Activated naive CD4-positive, alpha-beta T cell treated with Interleukin-2 at 50 U/mL for 16 hours (primary cell): ENCODE data around the gene SKOR1.

Experiments
- DNase-seq: peaks from one replicate; pipeline ENCODE4 v3.0.0-alpha.2; 2020

The SKOR1 gene

DNA sequence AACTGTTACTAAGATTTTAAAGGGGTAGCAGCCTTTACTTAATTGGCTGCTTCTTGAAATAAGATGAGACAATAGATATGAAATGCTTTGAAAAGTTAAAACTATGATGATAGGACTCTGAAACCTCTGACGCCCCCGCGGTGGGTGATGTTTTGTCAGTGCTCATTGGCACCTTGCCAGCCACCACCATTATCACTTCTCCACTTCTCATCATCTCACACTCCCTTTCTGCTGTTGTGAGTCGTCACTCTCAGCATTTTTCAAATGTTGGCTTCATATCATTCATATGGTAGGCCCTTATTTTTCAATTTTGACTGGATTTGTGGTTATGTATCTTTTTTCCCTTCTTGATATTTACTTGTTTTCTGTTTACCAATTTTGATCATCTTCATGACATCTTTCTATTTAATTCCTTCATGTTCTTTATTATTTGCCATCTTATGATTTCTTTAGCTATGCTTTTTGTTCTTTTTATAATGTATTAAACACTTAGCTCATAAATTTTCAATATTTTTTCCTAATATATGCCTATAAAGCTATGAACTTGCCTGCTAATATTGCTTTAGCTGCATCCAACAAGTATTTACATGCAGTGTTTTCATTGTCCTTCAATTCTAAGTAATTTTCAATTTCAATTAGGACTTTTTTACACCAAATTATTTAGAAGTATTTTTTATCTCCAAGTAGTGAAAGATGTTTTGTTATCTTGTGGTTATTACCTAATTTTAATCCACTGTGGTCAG lies 30.3 kb upstream of the SKOR1 start:
- DNase-seq = peak; percentile 40

DNA sequence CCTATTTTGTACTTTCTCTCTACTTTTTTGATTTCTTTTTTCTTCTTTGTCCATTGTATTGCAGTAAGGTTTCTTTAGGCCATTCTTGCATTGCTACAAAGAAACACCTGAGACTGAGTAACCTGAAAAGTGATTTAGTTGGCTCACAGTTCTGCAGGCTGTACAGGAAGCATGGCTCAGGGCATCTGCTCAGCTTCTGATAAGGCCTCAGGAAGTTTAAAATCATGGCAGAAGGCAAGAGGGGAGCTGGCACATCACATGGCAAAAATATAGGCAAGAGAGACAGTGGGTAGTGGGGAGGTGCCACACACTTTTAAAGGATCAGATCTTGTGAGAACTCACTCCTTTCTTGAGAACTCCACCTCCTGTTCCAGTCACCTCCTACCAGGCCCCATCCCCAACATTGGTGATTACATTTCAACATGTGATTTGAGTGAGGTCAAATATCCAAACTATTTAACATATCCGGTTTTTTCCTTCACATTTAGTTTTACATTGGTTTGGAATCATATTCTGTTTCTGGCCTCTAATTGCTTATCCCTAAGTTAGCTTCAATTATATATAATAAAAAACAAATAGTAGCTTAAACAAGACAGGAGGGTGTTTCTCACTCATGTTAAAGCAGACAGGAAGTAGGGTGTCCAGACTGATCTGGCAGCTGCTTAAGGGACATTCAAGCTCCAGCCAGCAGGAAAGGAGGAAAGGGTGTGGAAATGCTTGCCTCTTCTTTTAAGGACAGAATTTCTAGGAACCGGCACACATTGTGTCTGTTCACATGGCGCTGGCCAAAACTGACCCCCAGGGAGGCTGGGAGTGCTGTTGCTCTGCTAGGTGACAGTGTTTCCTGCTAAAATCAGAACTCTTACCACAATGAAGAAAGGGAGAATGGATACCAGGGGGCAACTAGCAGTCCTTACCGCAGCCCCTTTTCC lies 28.8 kb upstream of the SKOR1 start:
- no peak for DNase-seq

DNA sequence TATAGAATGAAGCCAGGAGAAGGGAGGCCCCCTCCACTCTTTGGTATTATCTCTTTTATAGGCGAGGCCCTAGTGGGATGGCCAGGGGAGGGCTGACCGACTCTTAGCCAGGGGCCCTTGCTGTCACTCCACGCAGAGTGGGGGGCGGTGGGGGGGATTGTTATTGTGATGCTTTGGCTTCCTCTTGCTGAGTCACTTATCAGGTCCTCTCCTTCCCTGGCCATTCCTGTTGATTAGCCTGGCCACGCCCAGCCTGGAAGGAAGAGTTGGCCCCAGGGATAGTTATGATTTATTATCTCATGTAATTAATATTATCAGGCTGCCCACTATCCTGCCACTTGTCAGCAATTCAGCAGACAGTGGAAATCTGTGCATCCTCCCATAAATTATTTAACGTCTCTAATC lies 25.5 kb upstream of the SKOR1 start:
- no peak for DNase-seq

DNA sequence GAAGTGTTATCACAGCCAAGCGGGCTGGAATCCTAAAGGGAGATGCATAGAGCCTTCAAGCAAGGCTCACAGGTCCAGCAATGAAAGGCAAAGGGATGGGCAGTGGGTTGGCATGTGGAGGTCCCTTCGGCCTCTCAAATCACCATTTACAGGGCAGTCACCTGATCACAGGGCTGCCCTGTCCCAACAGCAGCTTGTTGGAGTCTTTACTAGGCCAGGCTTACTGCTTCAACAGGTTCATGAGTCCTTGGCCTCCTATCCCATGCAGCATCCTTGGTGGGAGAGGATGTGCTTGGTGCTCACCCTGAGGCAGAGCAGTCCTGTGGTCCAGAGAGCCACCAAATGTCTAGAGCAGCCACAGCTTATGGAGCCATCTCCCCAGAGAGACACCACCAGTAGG lies 24.2 kb upstream of the SKOR1 start:
- DNase-seq = no peak

DNA sequence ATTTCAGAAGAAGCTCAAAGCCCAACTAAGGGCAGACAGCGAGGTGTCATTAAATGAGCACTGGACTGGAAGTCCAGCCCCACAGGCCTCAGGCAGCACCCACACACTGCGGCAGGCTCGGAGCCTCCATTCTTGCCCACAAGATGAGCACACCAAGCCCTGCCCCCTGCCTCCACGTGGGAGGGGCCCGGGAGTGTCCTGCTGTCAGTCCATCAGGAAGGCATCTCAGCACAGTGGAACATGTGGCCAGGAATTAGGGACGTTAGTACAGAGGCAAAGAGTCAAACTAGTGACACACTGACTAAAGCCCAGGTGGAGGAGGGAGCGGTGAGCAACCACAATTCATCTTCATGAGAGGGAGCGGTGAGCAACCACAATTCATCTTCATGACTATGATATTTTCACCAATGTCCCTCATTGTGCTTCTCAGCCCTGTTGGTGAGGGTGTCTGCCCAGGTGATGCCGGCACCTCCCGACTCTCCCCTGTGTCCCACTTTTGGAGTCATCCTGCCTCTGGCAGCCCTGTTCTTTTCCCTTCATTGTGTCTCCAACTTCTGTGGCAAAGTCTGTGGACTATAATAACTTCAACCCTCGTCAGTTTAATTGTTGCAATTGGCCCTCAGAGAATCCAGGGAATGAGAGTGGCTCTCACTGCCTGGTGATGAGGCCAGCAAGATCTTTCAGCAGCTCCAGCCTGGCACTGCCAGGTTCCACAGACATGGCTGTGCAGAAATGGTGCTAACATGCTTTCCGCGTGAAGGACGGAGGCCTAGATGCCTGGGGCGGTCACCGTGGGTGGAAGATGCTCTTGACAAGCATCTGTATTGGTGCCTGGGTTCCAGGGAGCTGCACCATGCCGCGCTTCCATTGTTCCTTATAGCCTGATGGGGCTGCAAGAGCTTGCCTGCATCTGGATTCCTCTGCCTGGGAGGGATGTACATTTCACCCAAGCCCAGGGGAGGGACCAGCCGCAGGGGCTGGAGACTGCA lies 23.1 kb upstream of the SKOR1 start:
- DNase-seq = no peak

DNA sequence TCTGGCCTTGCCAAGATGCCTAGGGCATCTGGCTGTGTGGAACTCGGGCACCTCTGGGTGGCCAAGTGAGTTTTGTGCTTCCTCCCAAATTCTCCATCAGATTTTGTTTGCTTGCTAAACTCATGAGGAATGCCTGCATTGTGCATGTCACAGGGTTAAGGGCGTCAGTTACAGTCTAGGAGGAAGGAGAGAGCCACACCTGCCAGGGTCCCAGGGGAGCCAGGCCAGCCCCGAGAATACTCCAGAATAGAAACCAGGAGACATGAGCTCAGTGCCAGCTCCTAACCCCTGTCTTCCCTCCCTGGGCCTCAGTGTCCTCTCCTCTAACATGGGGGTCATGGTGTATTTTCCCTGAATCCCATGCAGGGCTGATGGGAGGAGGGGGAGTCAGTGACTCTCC lies 22.0 kb upstream of the SKOR1 start:
- DNase-seq = no peak

DNA sequence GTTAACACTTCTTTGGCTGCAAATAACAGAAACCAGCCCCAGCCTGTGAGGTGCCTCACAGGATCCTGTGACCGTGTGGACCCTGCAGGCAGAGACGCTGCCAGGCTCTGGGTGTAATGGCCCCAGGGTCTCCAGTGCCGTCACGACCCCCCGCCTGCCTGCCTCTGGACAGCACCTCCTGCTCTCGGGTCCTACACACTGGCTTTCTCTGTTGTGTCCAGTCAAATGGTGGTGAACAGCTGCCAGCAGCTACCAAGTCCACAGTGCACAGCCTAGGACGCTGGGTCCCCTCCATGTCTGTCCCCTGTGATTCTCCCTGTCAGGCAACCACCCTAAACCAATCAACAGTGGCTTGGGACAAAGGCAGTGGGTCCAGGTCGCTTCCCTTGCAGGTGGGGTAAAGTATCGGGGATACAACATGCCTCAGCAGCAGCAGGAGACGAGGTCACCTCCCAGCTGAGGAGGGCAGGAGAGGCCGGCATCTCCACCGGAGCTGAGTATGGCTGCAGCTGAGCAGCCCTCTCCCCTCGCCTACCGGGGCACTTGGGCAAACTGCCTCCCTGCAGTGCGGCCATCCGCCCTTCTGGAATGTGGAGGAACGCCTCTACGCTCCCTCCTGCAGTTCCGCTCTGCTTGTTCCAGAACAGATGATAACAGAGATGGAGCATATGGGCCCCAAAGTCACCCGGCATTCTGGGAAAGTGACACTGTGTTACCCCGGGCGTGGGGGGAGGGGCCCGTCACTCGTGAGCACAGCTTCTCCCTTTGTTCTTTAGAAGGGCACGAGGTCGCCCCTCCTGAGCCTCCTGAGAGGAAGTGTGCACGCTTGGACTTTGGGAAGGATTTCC lies 21.1 kb upstream of the SKOR1 start:
- no peak for DNase-seq

DNA sequence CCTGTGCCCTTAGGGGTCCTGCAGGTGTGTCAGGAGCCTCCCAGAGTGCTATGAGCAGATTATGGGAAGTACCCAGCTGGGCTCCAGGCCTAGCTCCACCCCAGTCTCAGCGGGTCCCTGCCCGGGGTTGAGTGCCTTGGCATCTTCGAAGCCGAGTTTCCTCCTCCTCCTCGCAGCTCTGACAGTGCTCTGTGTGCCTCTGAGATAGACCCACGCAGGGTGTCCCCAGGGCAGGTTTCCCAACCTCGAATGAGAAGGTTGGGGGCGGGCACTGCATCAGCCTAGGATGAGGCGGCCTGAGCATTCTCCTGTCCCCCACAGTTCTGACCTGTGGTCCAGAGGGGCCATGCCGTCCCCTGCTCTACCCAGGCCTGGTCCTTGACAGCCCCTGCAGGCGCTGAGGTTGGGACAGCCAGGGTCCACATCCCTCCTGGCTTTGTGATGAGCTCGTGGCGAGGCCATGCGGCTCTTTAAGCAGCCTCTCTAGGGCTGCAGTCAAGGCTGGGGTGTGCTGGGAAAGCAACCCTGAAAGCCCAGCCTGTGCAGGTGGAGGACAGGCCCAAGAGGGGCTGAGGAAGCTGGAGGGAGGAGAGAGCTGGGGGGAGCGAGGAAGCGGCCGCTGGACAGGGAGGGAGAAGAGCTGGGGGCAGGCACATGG lies 20.2 kb upstream of the SKOR1 start:
- no peak for DNase-seq

DNA sequence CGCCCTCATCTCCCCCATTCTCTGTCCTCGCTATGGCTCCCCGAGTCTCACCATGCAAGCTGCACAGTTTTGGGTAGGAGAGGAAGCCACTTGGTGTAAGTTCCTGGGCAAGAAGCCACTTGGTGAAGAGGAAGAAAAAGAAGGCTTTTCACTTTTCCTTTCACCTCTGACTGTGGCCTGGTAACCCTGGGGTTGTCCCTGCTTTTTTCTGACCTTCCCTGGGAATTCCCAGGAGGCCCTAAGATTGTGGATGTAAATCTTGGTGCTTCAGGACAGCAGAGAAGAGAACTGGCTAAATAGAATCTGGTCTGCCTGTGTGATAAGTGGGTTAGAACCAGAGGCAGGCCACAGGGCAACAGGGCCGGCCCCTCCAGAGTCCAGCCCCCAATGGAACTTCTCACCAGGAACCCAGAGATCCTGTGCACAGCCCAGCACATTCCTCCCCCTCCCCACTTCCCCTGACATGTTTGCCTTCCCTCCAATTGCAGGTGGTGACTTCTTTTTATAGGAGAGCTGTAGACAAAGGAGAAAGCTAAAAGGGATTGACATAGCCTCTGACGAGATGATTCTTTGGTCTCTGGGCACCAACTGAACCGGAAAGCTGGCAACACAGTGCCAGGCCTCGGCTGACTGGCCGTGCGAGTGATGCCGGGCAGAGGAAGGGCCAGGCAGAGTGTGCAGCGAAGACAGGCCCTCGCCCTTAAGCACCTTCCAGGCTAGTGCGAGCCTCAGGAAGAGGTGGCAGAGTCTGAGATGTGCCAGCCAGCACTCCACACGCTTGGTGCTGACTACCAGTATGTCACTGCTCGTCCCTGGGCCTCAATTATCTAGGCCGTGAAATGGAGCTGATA lies 19.4 kb upstream of the SKOR1 start:
- no peak for DNase-seq

DNA sequence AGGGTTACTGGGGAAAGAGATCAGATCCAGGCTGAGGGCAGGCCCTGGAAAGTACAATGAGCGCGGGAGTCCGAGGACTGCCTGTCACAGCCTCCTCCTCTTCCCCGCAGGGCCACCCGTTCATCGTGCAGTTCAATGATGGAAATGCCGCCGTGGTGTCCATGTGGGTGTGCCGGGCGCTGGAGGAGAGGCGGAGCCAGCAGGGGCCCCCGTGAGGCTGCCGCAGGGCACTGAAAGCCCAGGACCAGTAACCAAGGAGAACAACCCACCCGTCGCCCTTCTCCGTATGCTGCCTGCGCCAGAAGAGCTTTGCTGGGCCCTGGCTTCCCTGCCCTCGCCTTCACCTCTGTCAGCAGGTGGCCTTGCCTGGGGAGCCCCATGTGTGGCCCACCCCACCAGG lies 18.8 kb upstream of the SKOR1 start:
- DNase-seq = no peak

DNA sequence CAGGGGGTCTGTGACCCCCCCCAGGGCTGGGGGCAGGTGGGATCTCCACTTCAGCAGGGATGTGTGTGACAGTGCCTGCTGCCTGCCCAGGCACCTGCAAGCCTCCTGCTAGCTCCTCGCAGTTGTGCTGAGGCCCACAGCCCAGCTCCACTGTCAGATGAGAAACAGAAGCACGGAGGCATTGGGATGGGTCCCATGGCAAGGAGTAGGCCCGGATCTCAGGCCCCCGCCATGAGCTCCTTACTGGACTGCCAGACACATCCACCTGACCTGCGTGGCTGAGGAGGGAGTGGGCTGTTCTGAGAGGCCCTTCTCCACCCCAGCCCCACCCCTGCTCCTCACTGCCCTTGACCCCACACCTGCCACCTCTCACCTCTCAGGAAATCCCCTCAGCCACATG lies 18.2 kb upstream of the SKOR1 start:
- no peak for DNase-seq

DNA sequence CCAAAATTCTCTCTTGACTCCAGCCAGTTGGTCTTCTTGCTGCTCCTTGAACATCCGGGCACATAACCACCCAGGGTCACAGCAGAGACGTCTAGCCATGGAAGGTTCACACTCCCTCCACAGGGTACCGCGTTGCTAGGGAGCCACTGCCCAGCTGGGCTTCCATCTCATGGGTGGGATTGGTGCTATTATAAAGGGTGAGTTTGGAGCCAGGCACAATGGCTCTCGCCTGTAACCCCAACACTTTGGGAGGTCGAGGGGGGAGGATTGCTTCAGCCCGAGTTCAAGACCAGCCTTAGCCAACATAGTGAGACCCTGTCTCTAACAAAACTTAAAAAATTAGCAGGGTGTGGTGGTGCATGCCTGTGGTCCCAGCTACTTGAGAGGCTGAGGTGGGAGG lies 17.5 kb upstream of the SKOR1 start:
- DNase-seq = no peak

DNA sequence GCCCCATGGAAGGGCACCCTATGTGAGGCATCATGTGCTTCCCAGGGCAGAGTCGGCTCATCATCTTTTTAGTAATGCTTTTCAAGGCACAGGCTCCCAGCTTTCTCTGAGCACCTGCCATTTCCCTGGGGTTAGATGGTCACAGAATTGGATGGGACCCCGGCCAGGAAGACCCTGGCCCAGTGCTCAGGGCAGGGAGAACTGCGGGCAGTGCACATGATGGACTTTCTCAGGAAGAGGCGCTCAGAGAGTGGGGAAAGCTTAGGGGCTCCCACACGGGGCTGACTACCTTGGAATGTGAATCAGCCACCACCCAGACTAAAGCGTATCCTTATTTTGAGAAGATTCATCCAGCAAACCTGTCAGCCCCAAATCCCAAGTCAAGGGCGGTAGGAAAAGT lies 16.5 kb upstream of the SKOR1 start:
- DNase-seq = no peak

DNA sequence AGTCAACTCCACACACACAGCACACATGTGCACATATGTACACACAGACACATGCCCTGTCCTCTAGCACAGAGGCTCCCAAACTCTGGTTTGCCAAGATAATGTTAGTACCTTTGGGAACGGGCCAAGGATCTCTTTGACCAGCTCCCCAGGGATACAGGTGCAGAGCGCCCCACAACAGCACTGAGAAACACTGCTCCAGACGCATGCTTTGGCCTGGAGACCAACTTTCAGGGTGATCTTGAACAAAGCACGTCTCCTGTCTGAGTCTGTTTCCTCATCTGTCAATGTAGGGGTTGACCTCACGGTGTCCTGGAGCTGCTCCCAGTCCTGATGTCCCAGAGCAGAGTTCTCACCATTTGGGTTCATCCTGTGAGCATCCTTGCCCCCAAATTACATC lies 15.9 kb upstream of the SKOR1 start:
- no peak for DNase-seq

DNA sequence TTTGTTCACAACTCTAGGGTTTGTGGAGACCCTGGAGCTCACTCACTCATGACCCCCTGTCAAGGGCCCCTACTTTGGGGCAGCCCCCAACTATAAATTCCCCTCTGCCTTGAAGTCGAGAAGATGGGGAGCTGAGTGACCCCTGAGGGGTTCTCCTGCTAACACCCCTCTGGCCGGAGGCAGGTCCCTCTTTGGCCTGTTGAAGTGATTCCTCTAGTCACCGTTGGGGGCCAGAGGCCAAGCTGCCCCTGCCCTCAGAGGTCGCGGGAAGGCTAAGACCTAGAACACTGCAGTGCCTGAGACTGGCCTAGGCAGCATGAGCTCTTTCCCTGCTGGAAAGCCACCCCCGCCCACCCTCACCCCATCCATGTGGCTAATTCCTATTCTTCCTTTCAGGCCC lies 15.4 kb upstream of the SKOR1 start:
- no peak for DNase-seq

DNA sequence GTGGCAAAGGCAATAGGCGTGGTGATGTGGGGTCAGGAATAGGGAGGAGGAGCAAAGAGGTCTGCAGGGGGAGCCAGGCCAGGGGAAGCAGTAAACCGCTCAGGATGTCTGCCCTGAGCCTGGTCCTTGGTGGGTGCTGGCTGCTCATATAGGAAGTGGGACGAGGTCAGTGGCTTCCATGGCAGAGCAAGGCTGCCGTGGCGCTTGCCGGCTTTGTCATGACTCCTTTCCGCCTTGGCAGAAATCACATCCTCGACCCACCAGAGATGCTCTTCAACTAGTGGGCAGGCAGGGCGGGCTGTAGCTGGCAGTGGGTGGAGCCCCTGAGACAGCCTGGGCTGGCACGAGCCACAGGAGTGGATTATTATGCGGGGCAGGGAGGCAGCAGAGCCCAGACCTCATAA lies 13.1 kb upstream of the SKOR1 start:
- DNase-seq = no peak

DNA sequence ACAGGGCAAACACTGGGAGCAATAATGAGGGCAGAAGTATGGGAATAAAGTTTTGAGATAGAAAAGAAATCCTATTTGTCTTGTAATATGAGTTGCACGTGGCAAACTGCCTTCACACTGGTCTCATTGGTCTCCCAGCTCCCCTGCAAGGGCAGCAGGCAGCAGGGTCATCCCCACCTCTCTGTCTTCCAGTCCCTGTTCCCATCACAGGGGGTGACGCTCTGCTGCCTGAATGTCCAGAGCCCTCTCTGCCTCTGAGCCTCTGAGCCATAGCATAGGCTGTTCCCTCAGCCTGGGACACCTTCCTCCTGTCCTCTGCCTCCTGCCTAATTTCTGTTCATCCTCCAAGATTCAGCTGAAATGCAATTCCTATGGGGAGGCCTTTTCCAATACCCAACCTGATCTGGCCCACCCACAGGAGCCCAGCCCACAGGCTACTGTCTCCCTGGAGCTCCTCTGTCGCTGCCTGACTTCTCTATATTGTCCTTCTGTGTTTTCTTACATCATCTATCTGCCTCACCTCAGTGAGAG lies 12.1 kb upstream of the SKOR1 start:
- no peak for DNase-seq

DNA sequence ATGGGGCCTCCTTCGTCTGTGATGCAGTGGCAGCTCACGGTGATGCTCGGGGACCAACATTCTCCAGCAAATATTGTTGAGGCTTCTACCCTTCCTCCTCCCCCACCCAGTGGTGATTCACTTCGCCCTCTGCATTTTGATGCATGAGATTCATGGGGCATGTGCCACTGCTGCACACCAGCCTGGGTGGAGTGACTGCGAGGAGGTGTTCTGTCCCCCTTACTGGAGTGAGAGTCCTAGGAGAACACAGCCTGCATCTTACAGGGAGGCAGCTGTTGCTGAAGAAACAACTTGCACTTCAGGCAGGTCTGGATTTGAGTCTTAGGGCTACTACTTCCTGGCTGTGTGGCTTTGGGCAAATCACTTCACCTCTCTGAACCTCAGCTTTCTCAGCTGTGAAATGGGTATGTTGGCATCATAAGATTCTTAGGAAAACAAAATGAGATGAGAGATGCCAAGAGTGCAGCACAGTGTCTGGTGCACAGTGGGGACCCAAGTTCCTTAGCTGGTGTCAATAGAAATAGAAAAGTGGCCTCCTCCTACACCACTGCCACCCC lies 10.2 kb upstream of the SKOR1 start:
- DNase-seq = no peak

DNA sequence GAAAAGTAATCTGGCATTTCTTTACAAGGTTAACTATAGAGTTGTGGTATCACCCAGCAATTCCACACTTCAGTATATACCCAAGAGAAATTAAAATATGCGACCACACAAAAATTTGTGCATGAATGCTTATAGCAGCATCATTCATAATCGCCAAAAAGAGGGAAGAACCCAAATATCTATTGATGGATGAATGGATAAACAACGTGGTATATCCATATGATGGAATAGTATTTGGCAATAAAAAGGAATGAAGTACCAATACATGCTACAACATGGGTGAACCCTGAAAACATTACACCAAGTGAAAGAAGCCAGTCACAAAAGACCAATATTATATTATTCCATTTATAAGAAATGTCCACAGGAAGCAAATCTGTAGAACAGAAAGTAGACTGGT lies 8.6 kb upstream of the SKOR1 start:
- no peak for DNase-seq

DNA sequence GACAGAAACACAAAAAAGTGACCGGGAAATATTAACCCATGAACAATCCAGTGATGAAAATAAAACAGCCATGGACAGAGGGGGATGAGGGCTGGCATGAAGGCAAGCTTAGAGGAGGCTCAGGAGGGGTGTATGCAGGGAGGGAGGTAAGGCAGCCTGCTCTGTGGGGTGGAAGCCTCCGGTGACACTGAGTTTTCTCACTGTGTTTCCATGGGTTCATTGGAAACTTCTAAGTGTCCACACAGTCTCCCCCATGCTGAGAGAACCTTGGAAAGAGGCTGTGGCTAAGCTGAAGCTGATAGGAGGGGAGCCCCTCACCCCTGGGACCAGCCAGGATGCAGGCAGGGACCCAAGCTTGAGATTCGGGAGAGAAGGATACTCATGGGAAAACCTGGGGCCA lies 6.8 kb upstream of the SKOR1 start:
- DNase-seq = no peak
